Keratinocyte (primary cell): ENCODE data around the gene DNAH2.

Experiments used
- EZH2 ChIP-seq: IDR thresholded peaks from one replicate; pipeline ENCODE4 v1.6.1; 2012; ENCODE audit warnings: inconsistent platforms, mild to moderate bottlenecking, low read length, moderate library complexity
- TF ChIP-seq, protein P1 (sequence below), 3 experiments: IDR thresholded peaks in 1 of 3; conservative IDR thresholded peaks in 1 of 3; optimal IDR thresholded peaks in 1 of 3; 2 replicates in 2 of 3; 3 replicates in 1 of 3; pipeline versions ENCODE3 to v1.5.1; 2011; ENCODE audit warnings: low read length in 3 of 3, mild to moderate bottlenecking in 3 of 3, moderate library complexity in 2 of 3, control low read depth in 1 of 3, inconsistent platforms in 1 of 3; ENCODE audit not compliant: insufficient read depth in 2 of 3; ENCODE audit errors: extremely low read depth in 1 of 3

DNA sequence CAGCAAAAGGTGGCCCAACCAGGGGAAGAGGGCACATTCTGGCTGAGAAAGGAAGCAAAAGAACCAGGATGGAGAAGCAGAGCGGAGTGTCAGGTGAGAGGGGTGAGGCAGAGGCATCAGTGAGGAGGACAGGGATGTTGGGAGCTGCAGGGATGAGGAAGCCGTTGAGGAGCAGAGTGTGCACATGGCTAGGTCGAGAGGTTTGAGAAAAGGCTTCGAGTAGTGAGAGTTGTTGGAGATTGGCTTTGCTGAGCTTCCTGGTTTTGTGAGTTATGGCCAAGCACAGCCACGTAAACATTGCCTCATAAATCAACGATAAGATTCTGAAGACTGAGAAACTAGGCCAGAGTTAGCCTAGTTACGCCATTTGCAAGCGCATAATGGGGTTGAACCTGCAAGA, 26.9 kb downstream of the DNAH2 start:
- TF ChIP-seq, protein P1, sequence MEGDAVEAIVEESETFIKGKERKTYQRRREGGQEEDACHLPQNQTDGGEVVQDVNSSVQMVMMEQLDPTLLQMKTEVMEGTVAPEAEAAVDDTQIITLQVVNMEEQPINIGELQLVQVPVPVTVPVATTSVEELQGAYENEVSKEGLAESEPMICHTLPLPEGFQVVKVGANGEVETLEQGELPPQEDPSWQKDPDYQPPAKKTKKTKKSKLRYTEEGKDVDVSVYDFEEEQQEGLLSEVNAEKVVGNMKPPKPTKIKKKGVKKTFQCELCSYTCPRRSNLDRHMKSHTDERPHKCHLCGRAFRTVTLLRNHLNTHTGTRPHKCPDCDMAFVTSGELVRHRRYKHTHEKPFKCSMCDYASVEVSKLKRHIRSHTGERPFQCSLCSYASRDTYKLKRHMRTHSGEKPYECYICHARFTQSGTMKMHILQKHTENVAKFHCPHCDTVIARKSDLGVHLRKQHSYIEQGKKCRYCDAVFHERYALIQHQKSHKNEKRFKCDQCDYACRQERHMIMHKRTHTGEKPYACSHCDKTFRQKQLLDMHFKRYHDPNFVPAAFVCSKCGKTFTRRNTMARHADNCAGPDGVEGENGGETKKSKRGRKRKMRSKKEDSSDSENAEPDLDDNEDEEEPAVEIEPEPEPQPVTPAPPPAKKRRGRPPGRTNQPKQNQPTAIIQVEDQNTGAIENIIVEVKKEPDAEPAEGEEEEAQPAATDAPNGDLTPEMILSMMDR (optimal IDR thresholded peaks at IDR 0.05 in 1 of 3, IDR thresholded peaks at IDR 0.05 in 1 of 3, conservative IDR thresholded peaks at IDR 0.05 in 1 of 3; ENCODE audit: extremely low read depth in 1 of 3, insufficient read depth in 2 of 3, low read length in 3 of 3): no peak
- no peak for TF ChIP-seq EZH2
